DND-41 (cell line): ENCODE results near the gene SLC9B1.

ENCODE experiments used
- EZH2 ChIP-seq: IDR thresholded peaks from 3 replicates; pipeline ENCODE4 v1.6.1; 2012; ENCODE audit warnings: borderline replicate concordance, low read depth, mild to moderate bottlenecking, moderate library complexity, low read length, inconsistent platforms; ENCODE audit not compliant: severe bottlenecking
- TF ChIP-seq, protein P1 (sequence below): IDR thresholded peaks from 2 replicates; pipeline ENCODE4 v1.5.1; 2012; ENCODE audit warnings: borderline replicate concordance, low read length, moderate library complexity, mild to moderate bottlenecking; ENCODE audit not compliant: poor library complexity, severe bottlenecking; ENCODE audit errors: extremely low read depth

DNA sequence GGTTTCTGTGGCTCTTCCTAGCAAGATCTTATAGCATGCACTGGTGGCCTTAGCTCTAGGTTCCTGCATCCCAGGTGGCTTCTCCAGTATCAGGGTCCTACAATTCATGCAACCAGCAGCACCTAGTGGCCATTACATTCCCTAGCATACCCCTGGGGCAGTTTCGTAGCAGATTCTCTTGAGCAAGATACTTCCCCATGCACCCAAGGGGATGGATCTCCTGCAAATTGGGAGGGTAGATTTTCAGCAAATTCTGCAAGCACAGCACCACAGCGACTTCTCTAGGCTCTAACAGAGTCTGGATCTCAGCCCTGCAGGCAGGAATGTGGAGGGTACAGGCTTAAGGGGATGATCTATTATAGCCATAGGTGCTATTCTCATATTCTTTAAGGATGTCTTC is 13.1 kb upstream of the SLC9B1 start:
- no peak for TF ChIP-seq EZH2
- TF ChIP-seq, protein P1, sequence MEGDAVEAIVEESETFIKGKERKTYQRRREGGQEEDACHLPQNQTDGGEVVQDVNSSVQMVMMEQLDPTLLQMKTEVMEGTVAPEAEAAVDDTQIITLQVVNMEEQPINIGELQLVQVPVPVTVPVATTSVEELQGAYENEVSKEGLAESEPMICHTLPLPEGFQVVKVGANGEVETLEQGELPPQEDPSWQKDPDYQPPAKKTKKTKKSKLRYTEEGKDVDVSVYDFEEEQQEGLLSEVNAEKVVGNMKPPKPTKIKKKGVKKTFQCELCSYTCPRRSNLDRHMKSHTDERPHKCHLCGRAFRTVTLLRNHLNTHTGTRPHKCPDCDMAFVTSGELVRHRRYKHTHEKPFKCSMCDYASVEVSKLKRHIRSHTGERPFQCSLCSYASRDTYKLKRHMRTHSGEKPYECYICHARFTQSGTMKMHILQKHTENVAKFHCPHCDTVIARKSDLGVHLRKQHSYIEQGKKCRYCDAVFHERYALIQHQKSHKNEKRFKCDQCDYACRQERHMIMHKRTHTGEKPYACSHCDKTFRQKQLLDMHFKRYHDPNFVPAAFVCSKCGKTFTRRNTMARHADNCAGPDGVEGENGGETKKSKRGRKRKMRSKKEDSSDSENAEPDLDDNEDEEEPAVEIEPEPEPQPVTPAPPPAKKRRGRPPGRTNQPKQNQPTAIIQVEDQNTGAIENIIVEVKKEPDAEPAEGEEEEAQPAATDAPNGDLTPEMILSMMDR = peak; percentile 66
